Measurements from ENCODE around the gene ASPSCR1. TPM values are rescaled to one million over a fixed set of nuclear protein-coding genes. Genes with fewer than 3 reads are reported as not detected.

The ASPSCR1 gene
- total RNA-seq, 1 experiment from 2014 or later = 59.2 TPM

GRCh38 chr17:82007495-82008257, 30.2 kb downstream of the ASPSCR1 start:
- Mint-ChIP-seq H3K4me1 (ENCODE audit: low read depth, unreplicated experiment) (no peaks in the 10 kb centered on the region), H3K9me3 (ENCODE audit: unreplicated experiment) (no peaks in the 10 kb centered on the region), H3K27me3 (ENCODE audit: insufficient read depth, unreplicated experiment) (no peaks in the 10 kb centered on the region), H3K36me3 (ENCODE audit: insufficient read depth, unreplicated experiment) (peaks cover 17% of the 10 kb centered on the region), H3K4me3 (ENCODE audit: unreplicated experiment) (no peak overlapping the region), H3K27ac (ENCODE audit: unreplicated experiment) (no peak overlapping the region)
- TF ChIP-seq CTCF (IDR thresholded peaks at IDR 0.05; ENCODE audit: insufficient read depth in 1 of 2, low read depth in 1 of 2, low read length in 1 of 2, severe bottlenecking in 1 of 2, unreplicated experiment in 1 of 2) = no peak
- intact Hi-C loops (cut with micrococcal nuclease; ENCODE audit: unreplicated experiment) = no loop called here
- CTCF ChIA-PET = no interaction called here
- no peaks in the 10 kb centered on the region for H3K27me3 ChIP-seq (replicated peaks; ENCODE audit: control insufficient read depth, insufficient read depth, low read length)
- POLR2A ChIA-PET = no interaction called here
- no peak overlapping the region for H3K4me3 ChIP-seq (ENCODE audit: low read depth, low read length)
- no peaks in the 10 kb centered on the region; the same call in 1 of the 2 replicates for H3K36me3 ChIP-seq (ENCODE audit: control insufficient read depth, insufficient read depth, low read length)
- no TSS peak for BruUV-seq (replicated peaks)
- H3K4me1 ChIP-seq = peaks cover 14% of the 10 kb centered on the region
- DNase-seq = no peak
- H3K9me3 ChIP-seq = no peaks in the 10 kb centered on the region

DNA sequence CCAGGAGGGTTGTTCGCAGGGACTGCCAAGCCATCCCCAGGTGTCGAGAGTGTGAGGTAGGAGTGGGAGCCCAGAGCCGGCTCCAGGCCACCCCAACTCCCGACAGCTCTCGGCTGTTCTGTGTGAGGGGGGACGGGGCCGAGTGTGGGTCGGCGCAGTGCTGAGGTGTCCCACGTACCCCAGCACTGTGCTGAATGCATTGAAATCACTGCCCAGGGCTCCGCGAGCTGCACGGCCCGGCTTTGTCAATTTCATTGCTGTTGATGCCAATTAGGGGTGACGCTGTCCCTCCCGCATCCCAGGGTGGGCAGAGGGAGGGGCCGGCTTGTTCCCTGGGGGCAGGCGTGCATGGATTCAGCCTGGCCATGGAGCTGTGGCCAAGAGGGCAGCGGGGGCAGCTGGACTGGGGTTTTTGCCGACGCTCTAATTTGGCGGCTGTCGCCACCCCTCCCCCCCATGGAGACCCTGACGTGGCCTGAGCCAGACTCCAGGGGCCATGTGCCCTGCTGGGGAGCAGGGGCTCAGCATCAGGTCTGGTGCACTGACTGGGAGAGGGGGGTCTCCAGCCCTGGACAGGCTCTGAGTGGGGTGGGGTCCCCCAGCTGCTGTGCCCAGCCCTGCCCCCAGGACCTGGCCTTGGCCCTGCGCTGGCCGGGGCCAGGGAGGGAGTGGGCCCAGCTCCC, 31.0 kb downstream of the ASPSCR1 start:
- Mint-ChIP-seq H3K27me3 (ENCODE audit: insufficient read depth, unreplicated experiment) (no peaks in the 10 kb centered on the region), H3K9me3 (ENCODE audit: unreplicated experiment) (no peaks in the 10 kb centered on the region), H3K27ac (ENCODE audit: unreplicated experiment) (no peak overlapping the region), H3K4me1 (ENCODE audit: low read depth, unreplicated experiment) (no peaks in the 10 kb centered on the region), H3K36me3 (ENCODE audit: insufficient read depth, unreplicated experiment) (peaks cover 17% of the 10 kb centered on the region), H3K4me3 (ENCODE audit: unreplicated experiment) (no peak overlapping the region)
- Histone ChIP-seq H3K9me3 (no peaks in the 10 kb centered on the region), H3K4me3 (ENCODE audit: low read depth, low read length) (no peak overlapping the region), H3K4me1 (peaks cover 10% of the 10 kb centered on the region), H3K36me3 (ENCODE audit: control insufficient read depth, insufficient read depth, low read length) (no peaks in the 10 kb centered on the region), H3K27me3 (replicated peaks; ENCODE audit: control insufficient read depth, insufficient read depth, low read length) (no peaks in the 10 kb centered on the region)
- no peak for DNase-seq
- no TSS peak for BruUV-seq (replicated peaks)
- CTCF ChIA-PET = no interaction called here
- POLR2A ChIA-PET = no interaction called here
- TF ChIP-seq CTCF (IDR thresholded peaks at IDR 0.05; ENCODE audit: insufficient read depth in 1 of 2, low read depth in 1 of 2, low read length in 1 of 2, severe bottlenecking in 1 of 2, unreplicated experiment in 1 of 2) = no peak
- intact Hi-C loops (cut with micrococcal nuclease; ENCODE audit: unreplicated experiment) = no loop called here

- Mint-ChIP-seq H3K4me1 (ENCODE audit: low read depth, unreplicated experiment) (no peaks in the 10 kb centered on the region), H3K27ac (ENCODE audit: unreplicated experiment) (no peak overlapping the region), H3K9me3 (ENCODE audit: unreplicated experiment) (no peaks in the 10 kb centered on the region), H3K36me3 (ENCODE audit: insufficient read depth, unreplicated experiment) (peaks cover 15% of the 10 kb centered on the region), H3K4me3 (ENCODE audit: unreplicated experiment) (no peak overlapping the region), H3K27me3 (ENCODE audit: insufficient read depth, unreplicated experiment) (no peaks in the 10 kb centered on the region)
- Histone ChIP-seq H3K4me3 (ENCODE audit: low read depth, low read length) (no peak overlapping the region), H3K9me3 (no peaks in the 10 kb centered on the region), H3K36me3 (ENCODE audit: control insufficient read depth, insufficient read depth, low read length) (no peaks in the 10 kb centered on the region), H3K4me1 (peaks cover 8% of the 10 kb centered on the region; the same call in 1 of the 2 replicates), H3K27me3 (replicated peaks; ENCODE audit: control insufficient read depth, insufficient read depth, low read length) (no peaks in the 10 kb centered on the region)
- POLR2A ChIA-PET = no interaction called here
- BruUV-seq (replicated peaks) = no TSS peak
- intact Hi-C loops (cut with micrococcal nuclease; ENCODE audit: unreplicated experiment) = no loop called here
- CTCF ChIA-PET = no interaction called here
- no peak for DNase-seq
- no peak for TF ChIP-seq CTCF (IDR thresholded peaks at IDR 0.05; ENCODE audit: insufficient read depth in 1 of 2, low read depth in 1 of 2, low read length in 1 of 2, severe bottlenecking in 1 of 2, unreplicated experiment in 1 of 2)
Measured at GRCh38 chr17:82008941-82009405, 31.5 kb downstream of the ASPSCR1 start.
